Testis (tissue), 5 donors: ENCODE results near the gene TMEM269. TPM values are rescaled to one million over a fixed set of nuclear protein-coding genes. Genes with fewer than 3 reads are reported as not detected.

Experiments
- DNase-seq: peaks from one replicate; pipeline ENCODE4 v3.0.0-alpha.2; 2019
- H3K27ac ChIP-seq, 2 donors: fragments of 200-600 bp; sonication (generic); one replicate each; pipeline ENCODE4 v1.5.1; 2019
- H3K27me3 ChIP-seq: fragments of 200-600 bp; sonication (generic); one replicate; pipeline ENCODE4 v1.5.1; 2019
- H3K36me3 ChIP-seq: fragments of 200-600 bp; sonication (generic); one replicate; pipeline ENCODE4 v1.5.1; 2017; ENCODE audit warnings: low read depth; ENCODE audit errors: missing control alignments
- H3K4me1 ChIP-seq: fragments of 200-600 bp; sonication (generic); one replicate; pipeline ENCODE4 v1.5.1; 2019
- H3K4me3 ChIP-seq, 2 donors: fragments of 200-600 bp; sonication (generic); one replicate each; pipeline ENCODE4 v1.5.1; 2017 to 2019
- H3K9me3 ChIP-seq: fragments of 200-600 bp; sonication (generic); one replicate; pipeline ENCODE4 v1.5.1; 2017
- POLR2A ChIP-seq: fragments of 450-650 bp; IDR thresholded peaks from one replicate; pipeline ENCODE4 v1.6.1; 2017; ENCODE audit warnings: antibody characterized with exemption, mild to moderate bottlenecking, moderate library complexity
- WGBS, 2 donors: methylation state at CpG; one replicate each; pipeline ENCODE4 v1.1.5; 2018; 5-methylcytosine and 5-hydroxymethylcytosine counted together
- intact Hi-C: fragments of 100-400 bp; cut with DNase I; formaldehyde crosslinking; loops from one replicate; pipeline ENCODE4 v1.15.1; 2023; ENCODE audit warnings: low total_unique reads
- long read RNA-seq, 2 donors: transcript quantifications; one replicate each; lab custom pipeline, GENCODE V29; 2026
- polyA plus RNA-seq: library from polyadenylated mRNA; stranded (reverse); fragments of 350-450 nt; fragmentation: Illumina TruSeq; extraction: RNeasy Lipid Tissue Mini Kit (QIAGEN cat#74804); gene quantifications from one replicate; pipeline ENCODE4 v1.2.3, GENCODE V29; 2014; ENCODE audit warnings: low read depth, low replicate concordance; ENCODE audit not compliant: insufficient read depth
- total RNA-seq, 2 donors: library from RNA; depleted of rRNA; stranded (reverse); fragments of >200 nt; gene quantifications; one replicate each; pipeline ENCODE4 v1.2.3, GENCODE V29; 2016
- TF ChIP-seq, protein P1 (sequence below), 3 experiments: fragments of 450-650 bp in 2 of 3; fragments of 200-600 bp in 1 of 3; sonication (generic) in 1 of 3; IDR thresholded peaks; one replicate each; pipeline ENCODE4 v1.5.1; 2016 to 2019; ENCODE audit warnings: antibody characterized with exemption in 3 of 3, mild to moderate bottlenecking in 2 of 3, moderate library complexity in 1 of 3

The TMEM269 gene, protein sequence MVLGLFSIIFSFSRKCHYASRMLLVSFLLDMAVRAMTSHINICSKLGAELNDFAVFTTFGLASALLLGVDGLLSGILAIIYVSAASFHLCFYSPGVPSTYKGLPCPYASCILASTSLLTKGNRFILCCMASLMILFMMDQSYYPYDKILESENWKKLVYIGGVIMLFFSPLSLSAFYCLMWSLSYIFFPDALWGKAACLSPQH
- total RNA-seq: 1 to 10 TPM in 1 of 2 donors, under 1 TPM in 1; 0.68 to 1.6 TPM
- 3.5 TPM for polyA plus RNA-seq
- long read RNA-seq, donor 1: 0 reads
- long read RNA-seq, donor 2, partial matches to known transcripts: 12 of 77 reads
- long read RNA-seq, donor 2, other reads (novel, unspliced or antisense): 65 of 77 reads

DNA sequence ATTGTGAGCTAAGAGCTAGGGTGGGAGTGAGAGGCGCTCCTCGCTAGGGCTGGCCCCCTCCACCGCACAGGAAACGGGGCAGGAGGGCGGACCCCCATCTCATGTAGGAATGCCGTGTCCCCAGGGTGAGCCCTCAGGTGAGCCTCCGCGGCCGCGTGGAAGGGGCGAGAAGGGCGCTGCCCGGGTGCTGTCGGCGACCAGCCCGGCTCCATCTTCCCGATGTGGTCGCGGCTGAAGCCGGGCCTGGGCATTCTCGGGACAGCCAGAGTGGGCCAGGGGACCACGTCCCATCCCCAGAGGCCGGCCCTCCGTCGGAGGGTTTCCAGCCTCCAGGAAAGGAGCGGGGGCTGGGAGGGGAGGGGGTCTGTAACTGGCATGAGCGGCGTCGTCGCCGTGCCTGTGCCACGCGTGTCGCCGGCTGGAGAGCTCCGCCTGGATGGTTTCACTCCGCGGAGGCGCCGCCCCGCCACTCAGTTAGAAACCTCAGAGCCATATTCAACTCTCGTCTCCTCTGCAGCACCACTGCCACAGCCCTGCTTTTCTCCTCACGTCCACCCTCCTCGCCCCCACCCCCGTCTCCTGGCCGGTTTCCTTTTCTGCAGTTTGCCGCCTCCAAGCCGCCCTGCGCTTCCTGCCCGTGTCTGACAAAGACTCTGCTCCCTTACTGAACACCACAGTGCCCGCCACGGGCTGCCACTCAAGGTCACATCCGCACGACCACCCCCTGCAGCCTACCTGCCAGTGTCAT is at the start of gene TMEM269:
TMEM269 (plus strand) TSS at position 46 of the 748 bp plus-strand sequence. CDS start 4,903 bp downstream, outside the sequence.
- Histone ChIP-seq H3K9me3 (no peaks in the 10 kb centered on the region), H3K36me3 (no peaks in the 10 kb centered on the region), H3K27me3 (no peaks in the 10 kb centered on the region), H3K27ac (no peak within 1 kb of the TSS), H3K4me1 (peaks cover 8% of the 10 kb centered on the region), H3K4me3 (peak within 1 kb of the TSS; percentile 44 to 54)
- DNase-seq: no peak
- WGBS, 2 donors: 6 to 13% methylated on average over 24 to 51 of the region's 54 CpGs
- TF ChIP-seq POLR2A: no peak
- TF ChIP-seq, protein P1, sequence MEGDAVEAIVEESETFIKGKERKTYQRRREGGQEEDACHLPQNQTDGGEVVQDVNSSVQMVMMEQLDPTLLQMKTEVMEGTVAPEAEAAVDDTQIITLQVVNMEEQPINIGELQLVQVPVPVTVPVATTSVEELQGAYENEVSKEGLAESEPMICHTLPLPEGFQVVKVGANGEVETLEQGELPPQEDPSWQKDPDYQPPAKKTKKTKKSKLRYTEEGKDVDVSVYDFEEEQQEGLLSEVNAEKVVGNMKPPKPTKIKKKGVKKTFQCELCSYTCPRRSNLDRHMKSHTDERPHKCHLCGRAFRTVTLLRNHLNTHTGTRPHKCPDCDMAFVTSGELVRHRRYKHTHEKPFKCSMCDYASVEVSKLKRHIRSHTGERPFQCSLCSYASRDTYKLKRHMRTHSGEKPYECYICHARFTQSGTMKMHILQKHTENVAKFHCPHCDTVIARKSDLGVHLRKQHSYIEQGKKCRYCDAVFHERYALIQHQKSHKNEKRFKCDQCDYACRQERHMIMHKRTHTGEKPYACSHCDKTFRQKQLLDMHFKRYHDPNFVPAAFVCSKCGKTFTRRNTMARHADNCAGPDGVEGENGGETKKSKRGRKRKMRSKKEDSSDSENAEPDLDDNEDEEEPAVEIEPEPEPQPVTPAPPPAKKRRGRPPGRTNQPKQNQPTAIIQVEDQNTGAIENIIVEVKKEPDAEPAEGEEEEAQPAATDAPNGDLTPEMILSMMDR (IDR thresholded peaks at IDR 0.05): no peak
- intact Hi-C loops: no loop called here

DNA sequence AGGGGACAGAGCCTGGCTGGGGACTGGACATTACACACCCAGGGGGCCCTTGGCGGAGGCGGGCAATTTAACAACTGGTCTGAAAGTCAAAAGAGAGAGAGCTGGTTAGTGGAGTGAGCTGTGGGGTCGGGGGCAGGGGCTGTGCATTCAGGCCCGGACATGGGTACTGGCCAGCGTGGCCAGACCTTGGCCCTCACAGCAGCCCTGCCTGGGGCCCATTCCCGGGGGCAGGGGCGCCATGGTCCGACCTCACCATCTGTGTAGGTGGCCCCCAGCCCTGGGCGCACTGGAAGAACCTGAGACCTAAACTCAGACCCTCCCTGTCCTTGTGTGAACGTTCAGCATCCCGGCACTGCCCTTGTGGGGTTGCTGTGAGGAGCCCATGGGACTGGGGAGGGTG is 49.7 kb upstream of the TMEM269 start:
- Histone ChIP-seq H3K4me3 (no peak overlapping the region), H3K4me1 (no peaks in the 10 kb centered on the region), H3K27me3 (no peaks in the 10 kb centered on the region), H3K36me3 (no peaks in the 10 kb centered on the region), H3K9me3 (no peaks in the 10 kb centered on the region), H3K27ac (no peak overlapping the region)
- intact Hi-C loops: no loop called here
- WGBS, 2 donors: 74 to 87% methylated on average over 3 to 10 of the region's 11 CpGs
- TF ChIP-seq POLR2A: no peak
- DNase-seq: no peak

DNA sequence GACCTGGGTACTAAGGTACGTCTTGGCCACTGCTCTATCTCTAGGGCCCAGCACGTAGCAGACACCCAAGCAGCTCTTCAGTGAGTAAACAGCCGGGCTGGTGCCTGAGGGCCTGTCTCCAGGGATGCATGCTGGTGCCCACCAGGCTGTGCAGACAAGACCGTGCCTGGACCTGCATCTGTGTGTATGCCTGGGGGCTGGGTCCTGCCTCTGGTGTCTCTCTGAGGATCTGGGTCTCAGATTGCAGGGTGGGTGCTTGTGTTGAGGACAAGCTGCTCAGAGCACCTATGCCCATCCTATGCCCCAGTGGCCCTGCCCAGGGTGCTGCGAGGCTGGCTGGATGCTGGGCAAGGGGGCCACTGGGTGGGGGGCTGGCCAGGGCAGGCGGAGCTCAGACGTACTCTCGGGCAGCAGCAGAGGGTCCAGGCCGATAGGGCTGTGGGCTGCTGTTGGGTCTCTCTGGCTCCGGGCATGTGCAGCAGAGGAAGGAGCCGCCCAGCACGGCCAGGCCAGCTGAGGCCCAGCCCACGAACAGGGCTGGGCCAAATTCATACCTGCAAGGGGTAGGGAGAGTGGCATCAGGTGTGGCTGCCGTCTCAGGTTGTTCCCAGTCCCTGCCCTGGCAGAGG is 49.2 kb upstream of the TMEM269 start:
- DNase-seq: no peak
- 80 to 90% methylated on average over 2 to 14 of the region's 14 CpGs for WGBS, 2 donors
- TF ChIP-seq, protein P1 (IDR thresholded peaks at IDR 0.05): no peak
- TF ChIP-seq POLR2A: no peak
- intact Hi-C loops: no loop called here
- H3K4me3 ChIP-seq: no peak overlapping the region
- no peak overlapping the region for H3K27ac ChIP-seq
- no peaks in the 10 kb centered on the region for H3K36me3 ChIP-seq
- no peaks in the 10 kb centered on the region for H3K4me1 ChIP-seq
- no peaks in the 10 kb centered on the region for H3K27me3 ChIP-seq
- H3K9me3 ChIP-seq: no peaks in the 10 kb centered on the region

DNA sequence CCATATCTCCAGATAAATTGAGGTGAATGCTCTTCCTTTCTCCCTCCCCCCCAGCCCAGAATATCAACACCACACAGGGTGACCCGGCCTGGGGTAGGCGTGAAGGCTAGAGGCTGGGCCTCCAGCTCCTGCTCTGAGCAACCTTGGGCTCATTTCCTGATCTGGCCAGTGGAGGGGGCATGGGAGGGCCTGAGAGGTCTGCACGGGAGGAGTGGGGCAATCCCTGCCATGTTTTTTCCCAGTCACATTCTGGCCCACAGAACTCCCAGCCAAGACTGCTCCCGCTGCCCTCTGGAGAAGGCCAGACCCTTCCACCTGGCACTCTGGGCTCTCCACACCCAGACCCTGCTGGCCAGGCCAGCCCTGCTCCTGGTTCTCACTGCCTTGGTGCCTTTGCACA is 48.6 kb upstream of the TMEM269 start:
- H3K27ac ChIP-seq: no peak overlapping the region

More for the DNA sequence above, 48.6 kb upstream of the TMEM269 start:
- H3K36me3 ChIP-seq: no peaks in the 10 kb centered on the region
- no peaks in the 10 kb centered on the region for H3K4me1 ChIP-seq
- H3K4me3 ChIP-seq: no peak overlapping the region
- no peaks in the 10 kb centered on the region for H3K9me3 ChIP-seq
- 63 to 79% methylated on average over 4 of the region's 4 CpGs for WGBS, 2 donors
- no peaks in the 10 kb centered on the region for H3K27me3 ChIP-seq
- intact Hi-C loops: no loop called here
- no peak for TF ChIP-seq POLR2A
- TF ChIP-seq, protein P1 (IDR thresholded peaks at IDR 0.05): no peak
- no peak for DNase-seq
